Lung (tissue), 12 donors: ENCODE results near the gene SEC11A. TPM values are rescaled to one million over a fixed set of nuclear protein-coding genes. Genes with fewer than 3 reads are reported as not detected.

Source experiments
- ATAC-seq: fragments of 200-7000 bp; cut with Tn5 transposase; one replicate; pipeline ENCODE4 v1.9.1; 2020; ENCODE audit warnings: moderate number of reproducible peaks; ENCODE audit not compliant: insufficient read depth, low FRiP score
- DNase-seq, 3 donors: peaks; one replicate each; pipeline ENCODE4 v3.0.0-alpha.2; 2013 to 2017
- H3K27ac ChIP-seq, 2 donors: one replicate each; pipeline ENCODE4 v1.5.1; 2013; ENCODE audit warnings: mild to moderate bottlenecking in 2 of 2, moderate library complexity in 2 of 2, control low read depth in 1 of 2, inconsistent platforms in 1 of 2, low read depth in 1 of 2, low read length in 1 of 2
- H3K27me3 ChIP-seq, 3 donors: one replicate each; pipeline ENCODE4 v1.5.1; 2013; ENCODE audit warnings: low read length in 2 of 3; ENCODE audit not compliant: control insufficient read depth in 3 of 3, insufficient read depth in 3 of 3
- H3K36me3 ChIP-seq, 4 donors: one replicate each; pipeline ENCODE4 v1.5.1; 2013; ENCODE audit warnings: low read length in 4 of 4, mild to moderate bottlenecking in 1 of 4, moderate library complexity in 1 of 4; ENCODE audit not compliant: control insufficient read depth in 4 of 4, insufficient read depth in 4 of 4
- H3K4me1 ChIP-seq, 5 donors: one replicate each; pipeline ENCODE4 v1.5.1; 2013; ENCODE audit warnings: low read length in 5 of 5, mild to moderate bottlenecking in 2 of 5, moderate library complexity in 1 of 5; ENCODE audit not compliant: control insufficient read depth in 5 of 5, insufficient read depth in 5 of 5
- H3K4me3 ChIP-seq: one replicate; pipeline ENCODE4 v1.5.1; 2013; ENCODE audit warnings: mild to moderate bottlenecking, control low read depth, moderate library complexity
- H3K9ac ChIP-seq, 2 donors: one replicate each; pipeline ENCODE4 v1.5.1; 2013; ENCODE audit warnings: low read length in 2 of 2, control low read depth in 1 of 2; ENCODE audit not compliant: insufficient read depth in 1 of 2
- H3K9me3 ChIP-seq, 4 donors: one replicate each; pipeline ENCODE4 v1.5.1; 2013; ENCODE audit warnings: low read length in 3 of 4, mild to moderate bottlenecking in 1 of 4, moderate library complexity in 1 of 4; ENCODE audit not compliant: control insufficient read depth in 4 of 4, insufficient read depth in 3 of 4
- WGBS, 2 donors: extraction: QIAGEN DNeasy Blood & Tissue Kit; methylation state at CpG; one replicate each; pipeline ENCODE4 v1.1.7; 2013; 5-methylcytosine and 5-hydroxymethylcytosine counted together
- polyA plus RNA-seq, 2 donors: library from polyadenylated mRNA; stranded (reverse); fragments of 200-250 nt; gene quantifications; one replicate each; pipeline ENCODE4 v1.2.1, GENCODE V29; 2013
- total RNA-seq, 2 donors: library from RNA; depleted of rRNA in 1 of 2; stranded (reverse); fragments of >200 nt in 1 of 2; gene quantifications; one replicate each; pipeline ENCODE4 v1.2.1, GENCODE V29; 2014 to 2021
- TF ChIP-seq, protein P1 (sequence below): IDR thresholded peaks from 2 replicates; pipeline ENCODE4 v1.5.1; 2012; ENCODE audit warnings: mild to moderate bottlenecking; ENCODE audit errors: control extremely low read depth, extremely low read depth
- donor health status: control.
- donor health status: control.
- donor health status: Bipolar disorder and iron deficiency.
- donor health status: healthy.
- donor health status: DM: yes; HTN: yes; CAD: no.

The SEC11A gene
- total and polyA plus RNA-seq, 4 donors: 119 to 170 (median 143) TPM

DNA sequence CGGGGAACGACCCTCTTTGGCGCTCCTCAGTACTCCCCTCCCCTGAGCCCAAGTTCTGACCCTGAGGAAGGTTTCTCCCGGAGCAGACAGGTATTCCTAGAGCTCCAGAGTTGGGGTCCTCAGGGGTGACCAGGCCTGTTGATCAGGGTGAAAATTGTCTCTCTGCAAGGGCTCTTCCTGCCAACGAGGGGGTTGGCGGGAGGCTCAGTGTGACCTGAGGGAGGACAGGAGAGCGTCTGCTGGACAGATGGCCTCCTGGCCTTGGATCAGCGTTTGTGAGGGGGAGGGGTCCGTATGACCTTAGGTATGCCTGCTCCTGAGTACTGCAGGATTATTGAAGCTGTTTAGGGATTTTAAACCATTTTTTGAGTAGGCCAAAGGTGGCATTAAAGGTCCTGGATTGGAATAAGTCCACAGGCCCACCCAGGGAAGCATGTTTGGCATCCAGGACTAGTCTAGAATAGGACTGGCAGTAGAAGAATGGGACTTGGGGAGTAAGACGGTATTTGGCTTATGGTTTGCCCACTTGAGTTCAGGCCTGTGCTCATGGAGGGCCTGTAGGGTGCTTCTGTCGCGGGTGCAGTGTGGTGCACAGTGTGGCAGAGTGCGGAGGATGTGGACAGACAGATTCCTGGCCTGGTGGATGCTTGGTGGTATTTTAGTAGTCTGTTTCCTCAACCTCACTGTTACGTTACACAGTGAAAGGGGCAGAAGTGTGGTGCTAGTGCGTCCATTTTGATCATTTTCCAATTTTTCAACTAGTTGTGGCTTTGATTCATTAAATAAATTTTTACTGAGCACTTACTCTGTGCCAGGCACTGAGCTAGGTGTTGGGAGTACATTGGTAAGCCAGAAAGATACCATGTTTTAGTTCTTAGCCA, 33.4 kb upstream of the SEC11A start:
- H3K9me3 ChIP-seq: no peaks in the 10 kb centered on the region
- peaks cover 6 to 20% (median 8%) of the 10 kb centered on the region in 5 donors for H3K4me1 ChIP-seq
- ATAC-seq (no peak), DNase-seq (peak in 2 of 3 donors; percentile 27 to 34)
- TF ChIP-seq, protein P1, sequence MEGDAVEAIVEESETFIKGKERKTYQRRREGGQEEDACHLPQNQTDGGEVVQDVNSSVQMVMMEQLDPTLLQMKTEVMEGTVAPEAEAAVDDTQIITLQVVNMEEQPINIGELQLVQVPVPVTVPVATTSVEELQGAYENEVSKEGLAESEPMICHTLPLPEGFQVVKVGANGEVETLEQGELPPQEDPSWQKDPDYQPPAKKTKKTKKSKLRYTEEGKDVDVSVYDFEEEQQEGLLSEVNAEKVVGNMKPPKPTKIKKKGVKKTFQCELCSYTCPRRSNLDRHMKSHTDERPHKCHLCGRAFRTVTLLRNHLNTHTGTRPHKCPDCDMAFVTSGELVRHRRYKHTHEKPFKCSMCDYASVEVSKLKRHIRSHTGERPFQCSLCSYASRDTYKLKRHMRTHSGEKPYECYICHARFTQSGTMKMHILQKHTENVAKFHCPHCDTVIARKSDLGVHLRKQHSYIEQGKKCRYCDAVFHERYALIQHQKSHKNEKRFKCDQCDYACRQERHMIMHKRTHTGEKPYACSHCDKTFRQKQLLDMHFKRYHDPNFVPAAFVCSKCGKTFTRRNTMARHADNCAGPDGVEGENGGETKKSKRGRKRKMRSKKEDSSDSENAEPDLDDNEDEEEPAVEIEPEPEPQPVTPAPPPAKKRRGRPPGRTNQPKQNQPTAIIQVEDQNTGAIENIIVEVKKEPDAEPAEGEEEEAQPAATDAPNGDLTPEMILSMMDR: no peak
- H3K27me3 ChIP-seq: no peaks in the 10 kb centered on the region
- peak overlapping the region; percentile 86 for H3K4me3 ChIP-seq
- no peaks in the 10 kb centered on the region for H3K36me3 ChIP-seq
- peak overlapping the region; percentile 51 to 57 for H3K9ac ChIP-seq
- 3 to 5% methylated on average over 15 of the region's 15 CpGs for WGBS, 2 donors
- H3K27ac ChIP-seq: peak overlapping the region; percentile 96 to 99

- H3K36me3 ChIP-seq: no peaks in the 10 kb centered on the region
- H3K4me3 ChIP-seq: peak within 1 kb of the TSS; percentile 86
- ATAC-seq (peak; percentile 78), DNase-seq (peak; percentile 78 to 89 (median 89))
- no peaks in the 10 kb centered on the region for H3K27me3 ChIP-seq
- TF ChIP-seq, protein P1: no peak
- H3K9me3 ChIP-seq: no peaks in the 10 kb centered on the region
- peaks cover 5 to 20% (median 7%) of the 10 kb centered on the region in 5 donors for H3K4me1 ChIP-seq
- peak within 1 kb of the TSS; percentile 67 to 77 for H3K9ac ChIP-seq
- WGBS, 2 donors: 0 to 1% methylated on average over 53 to 127 of the region's 127 CpGs
- H3K27ac ChIP-seq: peak within 1 kb of the TSS; percentile 98 to 99
These were observed 32.6 kb upstream of the SEC11A start, which contains the start of gene ZNF592 for GRCh38 chr15:84748274-84749110. Gene ZNF592 (plus strand): TSS chr15:84748592. CDS start chr15:84782676, 34,084 bp downstream.

DNA sequence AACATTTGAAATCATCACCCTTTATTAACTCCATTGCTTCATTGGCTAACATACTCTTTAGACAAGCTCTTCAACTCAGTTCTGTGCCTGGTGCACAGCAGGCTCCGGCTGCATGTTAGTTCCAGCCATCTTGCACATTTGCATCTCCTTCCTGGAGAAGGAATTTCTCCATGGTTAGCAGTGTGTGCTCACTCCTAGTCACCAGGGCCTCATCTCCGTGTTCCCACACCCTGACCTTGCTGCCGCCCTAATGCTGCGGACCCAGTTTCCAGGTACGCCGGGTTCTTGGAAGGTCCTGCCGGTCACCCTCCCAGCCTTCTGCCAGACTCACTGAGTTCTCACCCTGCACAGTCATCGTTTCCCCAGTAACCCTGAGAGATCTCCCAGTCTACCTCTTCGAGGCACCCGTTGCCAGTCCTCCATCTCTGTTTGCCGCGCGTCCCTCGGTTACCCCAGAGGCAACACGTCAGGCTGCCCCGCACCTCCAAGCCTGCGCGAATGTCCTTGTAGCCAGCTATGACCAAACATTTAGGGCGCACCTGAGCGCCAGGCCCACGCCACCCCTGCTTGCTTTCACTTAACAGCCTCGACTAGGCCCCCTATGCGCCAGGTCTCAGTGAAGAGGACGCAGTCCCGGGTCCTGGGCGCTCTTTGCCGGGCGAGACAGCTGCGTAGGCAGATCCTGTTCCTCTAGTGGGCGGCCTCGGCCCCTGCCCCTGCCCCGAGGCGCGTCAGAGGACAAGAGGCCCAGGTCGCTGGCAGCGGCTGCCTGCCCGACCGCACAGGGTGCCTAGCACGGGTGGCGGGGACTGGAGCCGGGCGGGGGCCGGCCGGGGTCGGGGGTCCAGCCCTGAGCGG, 31.7 kb upstream of the SEC11A start:
- Histone ChIP-seq H3K36me3 (no peaks in the 10 kb centered on the region), H3K27ac (peak overlapping the region; percentile 98 to 99), H3K4me3 (peak overlapping the region; percentile 57), H3K27me3 (no peaks in the 10 kb centered on the region), H3K9ac (peak overlapping the region; percentile 67 to 77), H3K9me3 (no peaks in the 10 kb centered on the region), H3K4me1 (peaks cover 3 to 20% (median 7%) of the 10 kb centered on the region in 5 donors)
- DNase-seq (peak; percentile 78 to 83 (median 82)), ATAC-seq (peak; percentile 60)
- 1% methylated on average over 38 to 46 of the region's 46 CpGs for WGBS, 2 donors
- TF ChIP-seq, protein P1: no peak
